Raji (cell line): ENCODE data around the gene GPR149.

ENCODE experiments used
- POLR2A ChIP-seq: IDR thresholded peaks from 2 replicates; pipeline ENCODE4 v1.6.1; 2011; ENCODE audit warnings: low read depth, low read length, control low read depth; ENCODE audit not compliant: insufficient read depth

The GPR149 gene

GRCh38 chr3:154361099-154361498 is 68.9 kb downstream of the GPR149 start:
- no peak for TF ChIP-seq POLR2A

- no peak for TF ChIP-seq POLR2A
Measured at GRCh38 chr3:154356009-154356408, 74.0 kb downstream of the GPR149 start.

GRCh38 chr3:154349223-154349622 is 80.8 kb downstream of the GPR149 start:
- TF ChIP-seq POLR2A, result no peak

GRCh38 chr3:154345422-154346122 is 84.4 kb downstream of the GPR149 start:
- no peak for TF ChIP-seq POLR2A

- TF ChIP-seq POLR2A, result no peak
Measured at GRCh38 chr3:154338570-154338969, 91.4 kb downstream of the GPR149 start.

GRCh38 chr3:154338008-154338407 is 92.0 kb downstream of the GPR149 start:
- TF ChIP-seq POLR2A, result no peak

- TF ChIP-seq POLR2A, result no peak
Measured at GRCh38 chr3:154334973-154335420, 95.0 kb downstream of the GPR149 start.

- no peak for TF ChIP-seq POLR2A
Measured at GRCh38 chr3:154327871-154328270, 102.1 kb downstream of the GPR149 start.

- no peak for TF ChIP-seq POLR2A
Measured at GRCh38 chr3:154324919-154325318, 105.1 kb downstream of the GPR149 start.

GRCh38 chr3:154323891-154324738 is 105.9 kb downstream of the GPR149 start, which contains the start of gene DHX36:
TSS of gene DHX36 (minus strand) at chr3:154324487. CDS start at chr3:154324416, 71 bp downstream.
- peak; percentile 80 for TF ChIP-seq POLR2A

- no peak for TF ChIP-seq POLR2A
Measured at GRCh38 chr3:154316974-154317767, 112.8 kb downstream of the GPR149 start.

GRCh38 chr3:154314152-154314551 is 115.8 kb downstream of the GPR149 start:
- TF ChIP-seq POLR2A, result no peak

GRCh38 chr3:154310840-154311239 is 119.2 kb downstream of the GPR149 start:
- no peak for TF ChIP-seq POLR2A

GRCh38 chr3:154307363-154307762 is 122.6 kb downstream of the GPR149 start:
- TF ChIP-seq POLR2A, result no peak

GRCh38 chr3:154304936-154305335 is 125.1 kb downstream of the GPR149 start:
- TF ChIP-seq POLR2A, result no peak

- TF ChIP-seq POLR2A, result no peak
Measured at GRCh38 chr3:154304116-154304786, 125.7 kb downstream of the GPR149 start.
